Thoracic aorta (tissue), 2 donors: ENCODE measurements around the gene FNIP2. TPM values are rescaled to one million over a fixed set of nuclear protein-coding genes. Genes with fewer than 3 reads are reported as not detected.
"Not testable (repeated sequence)": the region's sequence is repeated elsewhere in the genome, so short reads cannot be mapped to it uniquely, and the experiment has no call there.

Experiments
- ATAC-seq: fragments of 150-250 bp; one replicate; pipeline ENCODE4 v1.8.0; 2017; ENCODE audit warnings: low read depth; ENCODE audit not compliant: insufficient number of reproducible peaks, low FRiP score
- DNase-seq: peaks from one replicate; pipeline ENCODE4 v3.0.0-alpha.2; 2020; ENCODE audit warnings: low spot score
- H3K27ac ChIP-seq, 2 donors: fragments of 200-600 bp; sonication (generic); 1 replicate in 1 of 2; 2 replicates in 1 of 2; pipeline ENCODE4 v1.5.1; 2016; ENCODE audit warnings: mild to moderate bottlenecking in 2 of 2, moderate library complexity in 2 of 2
- H3K27me3 ChIP-seq: fragments of 200-600 bp; sonication (generic); replicated peaks from 2 replicates; pipeline ENCODE4 v1.6.0; 2016; ENCODE audit warnings: mild to moderate bottlenecking; ENCODE audit not compliant: insufficient read depth
- H3K36me3 ChIP-seq: fragments of 200-600 bp; sonication (generic); one replicate; pipeline ENCODE4 v1.5.1; 2016
- H3K4me1 ChIP-seq, 2 donors: fragments of 200-600 bp; sonication (generic); 1 replicate in 1 of 2; 2 replicates in 1 of 2; pipeline versions ENCODE4 v1.5.1 to v1.6.0; 2016; ENCODE audit warnings: low read depth in 2 of 2, mild to moderate bottlenecking in 1 of 2; ENCODE audit not compliant: control insufficient read depth in 1 of 2
- H3K4me3 ChIP-seq: fragments of 200-600 bp; sonication (generic); 2 replicates; pipeline ENCODE4 v1.5.1; 2016; ENCODE audit warnings: mild to moderate bottlenecking
- H3K9me3 ChIP-seq: fragments of 200-600 bp; sonication (generic); 2 replicates; pipeline ENCODE4 v1.5.1; 2016
- total RNA-seq, 2 donors: library from RNA; depleted of rRNA; stranded (reverse); fragments of >200 nt; gene quantifications; one replicate each; pipeline versions ENCODE4 v1.1.0 to v1.2.3, GENCODE V29; 2016
- TF ChIP-seq, protein P1 (sequence below): fragments of 200-600 bp; sonication (generic); IDR thresholded peaks from one replicate; pipeline ENCODE4 v1.5.1; 2019; ENCODE audit warnings: antibody characterized with exemption

The FNIP2 gene
- total RNA-seq, 2 donors from 2014 or later: 47.9 to 121 TPM

DNA sequence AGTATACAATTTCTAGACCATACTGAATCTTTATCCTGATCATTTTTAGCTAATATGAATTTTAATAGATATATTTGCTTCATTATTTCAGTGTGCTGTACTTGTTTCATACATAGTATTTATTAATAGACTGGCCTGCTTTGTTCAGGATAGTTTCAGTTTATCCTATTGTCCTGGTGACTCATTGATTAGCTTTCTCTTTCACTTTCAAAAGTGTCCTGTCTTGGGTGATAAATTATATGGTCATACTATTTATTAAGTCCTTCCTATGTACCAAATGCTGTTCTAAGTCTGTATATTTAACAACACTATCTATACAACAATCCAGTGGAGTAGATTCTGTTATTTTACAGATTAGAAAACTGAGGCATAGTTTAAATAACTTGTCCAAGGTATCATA lies 180.3 kb downstream of the FNIP2 start:
- DNase-seq (no peak), ATAC-seq (no peak)
- Histone ChIP-seq H3K27me3 (no peaks in the 10 kb centered on the region), H3K9me3 (peaks cover 13% of the 10 kb centered on the region), H3K4me1 (no peaks in the 10 kb centered on the region), H3K27ac (no peak overlapping the region), H3K4me3 (no peak overlapping the region), H3K36me3 (no peaks in the 10 kb centered on the region)
- TF ChIP-seq, protein P1, sequence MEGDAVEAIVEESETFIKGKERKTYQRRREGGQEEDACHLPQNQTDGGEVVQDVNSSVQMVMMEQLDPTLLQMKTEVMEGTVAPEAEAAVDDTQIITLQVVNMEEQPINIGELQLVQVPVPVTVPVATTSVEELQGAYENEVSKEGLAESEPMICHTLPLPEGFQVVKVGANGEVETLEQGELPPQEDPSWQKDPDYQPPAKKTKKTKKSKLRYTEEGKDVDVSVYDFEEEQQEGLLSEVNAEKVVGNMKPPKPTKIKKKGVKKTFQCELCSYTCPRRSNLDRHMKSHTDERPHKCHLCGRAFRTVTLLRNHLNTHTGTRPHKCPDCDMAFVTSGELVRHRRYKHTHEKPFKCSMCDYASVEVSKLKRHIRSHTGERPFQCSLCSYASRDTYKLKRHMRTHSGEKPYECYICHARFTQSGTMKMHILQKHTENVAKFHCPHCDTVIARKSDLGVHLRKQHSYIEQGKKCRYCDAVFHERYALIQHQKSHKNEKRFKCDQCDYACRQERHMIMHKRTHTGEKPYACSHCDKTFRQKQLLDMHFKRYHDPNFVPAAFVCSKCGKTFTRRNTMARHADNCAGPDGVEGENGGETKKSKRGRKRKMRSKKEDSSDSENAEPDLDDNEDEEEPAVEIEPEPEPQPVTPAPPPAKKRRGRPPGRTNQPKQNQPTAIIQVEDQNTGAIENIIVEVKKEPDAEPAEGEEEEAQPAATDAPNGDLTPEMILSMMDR: no peak

GRCh38 chr4:158952221-158952774 lies 183.5 kb downstream of the FNIP2 start:
- not testable (repeated sequence) for ATAC-seq, DNase-seq, H3K36me3 ChIP-seq, H3K4me3 ChIP-seq, H3K4me1 ChIP-seq, H3K27me3 ChIP-seq, H3K27ac ChIP-seq
- peaks cover 13% of the 10 kb centered on the region for H3K9me3 ChIP-seq

DNA sequence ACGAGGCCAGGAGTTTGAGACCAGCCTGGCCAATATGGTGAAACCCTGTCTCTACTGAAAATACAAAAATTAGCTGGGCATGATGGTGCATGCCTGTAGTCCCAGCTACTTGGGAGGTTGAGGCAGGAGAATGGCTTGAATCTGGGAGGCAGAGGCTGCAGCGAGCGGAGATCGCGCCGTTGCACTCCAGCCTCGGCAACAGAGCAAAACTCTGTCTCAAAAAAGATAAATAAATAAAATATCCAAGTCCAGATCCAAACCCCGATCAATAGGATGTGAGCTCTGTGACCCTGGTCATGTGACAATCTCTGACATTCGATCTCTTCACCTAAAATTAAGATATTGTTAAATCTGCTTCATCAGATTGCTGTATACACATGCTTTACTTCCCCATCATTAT lies 187.5 kb downstream of the FNIP2 start:
- H3K4me1 ChIP-seq: not testable (repeated sequence)

GRCh38 chr4:158956918-158957317 lies 188.1 kb downstream of the FNIP2 start:
- not testable (repeated sequence) for H3K27me3 ChIP-seq, ATAC-seq, H3K9me3 ChIP-seq, H3K4me3 ChIP-seq, H3K4me1 ChIP-seq, DNase-seq, H3K27ac ChIP-seq, H3K36me3 ChIP-seq

More for the DNA sequence above, 187.5 kb downstream of the FNIP2 start:
- peaks cover 13% of the 10 kb centered on the region for H3K9me3 ChIP-seq
- not testable (repeated sequence) for ATAC-seq, H3K27ac ChIP-seq, H3K36me3 ChIP-seq, H3K27me3 ChIP-seq, DNase-seq, H3K4me3 ChIP-seq

Other genes starting within 250 kb of the FNIP2 start
- 1 to 10 TPM in 1 of 2 donors, under 1 TPM in 1; 0.35 to 9.6 TPM for gene RXFP1, start 247.1 kb upstream of the FNIP2 start, total RNA-seq
- 1 to 10 TPM; 3.0 to 7.3 TPM for gene C4orf46, start 97.1 kb upstream of the FNIP2 start, total RNA-seq
- gene ETFDH, start 96.7 kb upstream of the FNIP2 start, total RNA-seq: 10 to 100 TPM; 15.6 to 18.6 TPM
- gene PPID, start 45.6 kb upstream of the FNIP2 start, total RNA-seq: 10 to 100 TPM in 1 of 2 donors, 1 to 10 TPM in 1; 8.3 to 12.8 TPM